AG09319 (cell line): Measurements from ENCODE around the gene LTB4R2.

Experiments
- DNase-seq: peaks from one replicate; pipeline ENCODE4 v3.0.0-alpha.2; 2010; ENCODE audit warnings: low read depth; ENCODE audit errors: extremely low read depth
- TF ChIP-seq, protein P1 (sequence below): IDR thresholded peaks from 2 replicates; pipeline ENCODE4 v1.5.1; 2011; ENCODE audit warnings: low read depth, mild to moderate bottlenecking, inconsistent platforms, low read length, moderate library complexity

Gene LTB4R2

DNA sequence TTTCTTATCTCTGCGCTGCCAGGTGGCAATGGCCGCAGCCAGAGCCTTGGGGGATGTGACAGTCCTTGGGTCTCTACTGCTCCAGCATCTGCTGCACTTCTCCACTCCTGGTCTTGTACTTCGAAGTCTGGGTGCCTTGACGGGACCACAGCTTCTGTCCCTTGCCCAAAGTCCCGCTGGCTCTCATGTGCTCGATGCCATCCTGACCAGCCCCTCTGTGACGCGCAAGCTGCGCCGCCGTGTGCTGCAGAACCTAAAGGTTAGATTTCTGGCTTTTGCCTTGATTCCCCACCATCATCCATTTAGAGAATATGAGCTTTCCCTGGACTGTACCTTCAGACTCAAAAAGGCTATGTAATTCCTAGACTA lies 5.9 kb upstream of the LTB4R2 start:
- TF ChIP-seq, protein P1, sequence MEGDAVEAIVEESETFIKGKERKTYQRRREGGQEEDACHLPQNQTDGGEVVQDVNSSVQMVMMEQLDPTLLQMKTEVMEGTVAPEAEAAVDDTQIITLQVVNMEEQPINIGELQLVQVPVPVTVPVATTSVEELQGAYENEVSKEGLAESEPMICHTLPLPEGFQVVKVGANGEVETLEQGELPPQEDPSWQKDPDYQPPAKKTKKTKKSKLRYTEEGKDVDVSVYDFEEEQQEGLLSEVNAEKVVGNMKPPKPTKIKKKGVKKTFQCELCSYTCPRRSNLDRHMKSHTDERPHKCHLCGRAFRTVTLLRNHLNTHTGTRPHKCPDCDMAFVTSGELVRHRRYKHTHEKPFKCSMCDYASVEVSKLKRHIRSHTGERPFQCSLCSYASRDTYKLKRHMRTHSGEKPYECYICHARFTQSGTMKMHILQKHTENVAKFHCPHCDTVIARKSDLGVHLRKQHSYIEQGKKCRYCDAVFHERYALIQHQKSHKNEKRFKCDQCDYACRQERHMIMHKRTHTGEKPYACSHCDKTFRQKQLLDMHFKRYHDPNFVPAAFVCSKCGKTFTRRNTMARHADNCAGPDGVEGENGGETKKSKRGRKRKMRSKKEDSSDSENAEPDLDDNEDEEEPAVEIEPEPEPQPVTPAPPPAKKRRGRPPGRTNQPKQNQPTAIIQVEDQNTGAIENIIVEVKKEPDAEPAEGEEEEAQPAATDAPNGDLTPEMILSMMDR: no peak
- DNase-seq: no peak

DNA sequence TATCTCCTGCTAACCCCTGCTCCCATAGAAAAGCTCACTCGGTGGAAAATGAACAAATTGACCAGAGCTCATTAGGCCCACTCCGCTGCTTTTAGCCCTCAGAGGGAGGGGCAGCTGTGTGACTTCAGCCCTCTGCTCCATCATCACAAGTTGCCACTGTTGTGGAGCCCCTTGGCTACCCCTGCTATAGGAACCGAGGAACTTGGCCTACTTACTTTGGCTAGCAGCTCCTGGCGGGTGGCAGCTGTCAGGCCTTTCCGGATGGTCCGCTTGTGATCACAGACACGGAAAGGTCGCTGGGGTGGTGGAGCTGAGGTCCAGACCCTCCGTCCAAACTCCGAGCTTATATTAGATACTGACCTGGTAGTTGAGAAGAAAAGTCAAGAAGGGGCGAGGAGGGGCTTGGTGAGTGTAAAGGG lies 2.8 kb upstream of the LTB4R2 start:
- TF ChIP-seq, protein P1: no peak

DNA sequence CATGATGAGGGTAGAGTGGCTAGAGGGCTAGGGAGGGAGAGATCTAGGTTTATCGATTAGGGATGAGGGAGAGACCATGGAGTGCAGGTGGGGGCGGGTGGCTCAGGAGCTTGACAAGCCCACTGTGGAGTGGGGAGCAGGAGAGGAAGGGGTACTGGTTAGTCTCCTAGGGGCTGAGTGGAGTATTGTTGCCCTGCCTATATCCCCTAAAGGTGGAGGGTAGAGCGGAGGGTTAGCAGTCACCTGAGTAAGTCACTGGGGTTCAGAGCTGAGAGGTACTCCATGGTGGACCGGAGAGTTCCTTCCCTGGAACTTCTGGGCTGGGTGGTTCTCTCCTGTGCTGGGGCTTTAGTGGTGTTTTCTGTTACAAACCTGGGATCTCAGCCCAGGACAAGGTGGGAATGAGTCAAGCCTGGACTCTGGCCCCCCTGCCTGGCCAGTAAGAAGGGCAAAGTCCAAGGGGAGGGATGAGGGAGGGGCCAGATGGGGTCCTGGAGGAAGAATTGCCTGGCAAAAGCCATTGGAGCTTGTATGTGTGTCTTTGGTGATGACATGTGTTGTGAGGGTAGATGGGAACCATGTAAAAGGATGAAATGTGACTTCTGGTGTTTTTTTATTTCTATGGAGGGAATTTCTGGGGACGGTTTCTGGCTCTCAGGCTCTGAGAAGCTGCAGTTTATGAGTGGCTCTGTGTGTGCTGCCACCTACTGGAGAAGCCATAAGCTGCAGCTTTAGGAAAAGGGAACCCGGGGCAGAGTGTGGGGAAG lies 2.2 kb upstream of the LTB4R2 start, which contains the start of gene CIDEB:
Gene CIDEB (minus strand): TSS at position 403 of the 767 bp plus-strand sequence. CDS start 119 bp downstream, at position 284.
- DNase-seq: no peak
- TF ChIP-seq, protein P1: peak; percentile 98

More for the DNA sequence above, 2.8 kb upstream of the LTB4R2 start:
- no peak for DNase-seq

DNA sequence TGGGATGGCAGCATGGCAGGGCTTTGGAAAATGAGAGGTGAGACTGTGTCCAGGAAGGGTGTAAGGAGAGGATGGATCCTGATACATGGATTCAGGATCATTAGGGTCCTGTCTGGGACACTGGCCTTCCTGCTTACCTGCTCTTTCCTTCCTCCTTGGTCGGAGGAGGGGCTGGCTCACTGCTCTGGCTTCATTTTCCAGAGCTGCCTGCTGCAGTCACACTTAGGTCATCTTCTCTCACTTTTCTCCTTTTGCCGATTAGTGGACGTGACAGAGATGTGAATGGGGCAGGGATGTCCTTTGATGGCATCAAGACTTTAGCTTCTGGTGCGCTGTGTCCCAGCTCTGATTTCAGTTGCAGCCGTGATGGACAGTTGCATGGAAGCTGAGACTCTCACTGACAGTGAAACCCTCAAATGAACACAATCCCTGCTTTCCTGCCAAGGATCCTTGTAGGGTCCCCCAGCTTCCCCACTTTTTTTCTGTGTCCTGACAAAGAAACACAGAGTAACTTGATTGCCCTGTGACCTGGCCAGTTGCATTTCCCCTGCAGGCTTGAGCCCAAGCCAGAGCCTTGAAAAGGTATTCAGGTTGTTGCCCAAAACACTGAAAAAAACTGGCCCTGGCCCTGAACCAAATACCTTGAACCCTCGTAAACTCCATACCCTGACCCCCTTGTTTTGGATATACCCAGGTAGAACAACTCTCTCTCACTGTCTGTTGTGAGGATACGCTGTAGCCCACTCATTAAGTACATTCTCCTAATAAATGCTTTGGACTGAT lies 1.4 kb upstream of the LTB4R2 start:
- TF ChIP-seq, protein P1: no peak
- DNase-seq: no peak

DNA sequence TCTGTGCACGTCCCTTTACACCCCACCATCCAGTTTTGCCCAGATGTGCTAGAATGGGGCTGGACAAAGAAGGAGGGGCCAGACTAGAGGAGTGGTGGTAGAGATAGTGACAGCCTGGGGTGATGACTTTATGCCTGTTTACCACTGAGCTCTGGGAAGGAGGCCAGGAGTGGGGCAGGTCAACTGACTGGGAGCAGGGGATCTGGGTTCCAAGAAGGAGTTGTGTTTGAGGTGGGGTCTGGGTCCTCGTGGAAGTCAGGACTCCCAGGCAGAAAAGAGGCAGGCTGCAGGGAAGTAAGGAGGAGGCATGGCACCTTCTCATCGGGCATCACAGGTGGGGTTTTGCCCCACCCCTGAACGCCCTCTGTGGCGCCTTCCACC lies 315 bp downstream of the LTB4R2 start:
- TF ChIP-seq, protein P1: no peak
- no peak for DNase-seq

DNA sequence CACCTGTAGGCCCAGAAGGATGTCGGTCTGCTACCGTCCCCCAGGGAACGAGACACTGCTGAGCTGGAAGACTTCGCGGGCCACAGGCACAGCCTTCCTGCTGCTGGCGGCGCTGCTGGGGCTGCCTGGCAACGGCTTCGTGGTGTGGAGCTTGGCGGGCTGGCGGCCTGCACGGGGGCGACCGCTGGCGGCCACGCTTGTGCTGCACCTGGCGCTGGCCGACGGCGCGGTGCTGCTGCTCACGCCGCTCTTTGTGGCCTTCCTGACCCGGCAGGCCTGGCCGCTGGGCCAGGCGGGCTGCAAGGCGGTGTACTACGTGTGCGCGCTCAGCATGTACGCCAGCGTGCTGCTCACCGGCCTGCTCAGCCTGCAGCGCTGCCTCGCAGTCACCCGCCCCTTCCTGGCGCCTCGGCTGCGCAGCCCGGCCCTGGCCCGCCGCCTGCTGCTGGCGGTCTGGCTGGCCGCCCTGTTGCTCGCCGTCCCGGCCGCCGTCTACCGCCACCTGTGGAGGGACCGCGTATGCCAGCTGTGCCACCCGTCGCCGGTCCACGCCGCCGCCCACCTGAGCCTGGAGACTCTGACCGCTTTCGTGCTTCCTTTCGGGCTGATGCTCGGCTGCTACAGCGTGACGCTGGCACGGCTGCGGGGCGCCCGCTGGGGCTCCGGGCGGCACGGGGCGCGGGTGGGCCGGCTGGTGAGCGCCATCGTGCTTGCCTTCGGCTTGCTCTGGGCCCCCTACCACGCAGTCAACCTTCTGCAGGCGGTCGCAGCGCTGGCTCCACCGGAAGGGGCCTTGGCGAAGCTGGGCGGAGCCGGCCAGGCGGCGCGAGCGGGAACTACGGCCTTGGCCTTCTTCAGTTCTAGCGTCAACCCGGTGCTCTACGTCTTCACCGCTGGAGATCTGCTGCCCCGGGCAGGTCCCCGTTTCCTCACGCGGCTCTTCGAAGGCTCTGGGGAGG lies 985 bp downstream of the LTB4R2 start, which contains the start of gene LTB4R:
Gene LTB4R (plus strand): TSS at position 857 of the 959 bp plus-strand sequence. CDS start 4,150 bp downstream, outside the sequence.
- no peak for DNase-seq
- TF ChIP-seq, protein P1: peak; percentile 9
